Measurements from ENCODE around the gene SDK1.

The SDK1 gene

GRCh38 chr7:3267966-3268690 is 32.9 kb upstream of the SDK1 start:
- 22% methylated on average over 8 of the region's 9 CpGs for WGBS
- H3K79me1 ChIP-seq (replicated peaks; ENCODE audit: low read length, poor library complexity, severe bottlenecking), result no peaks in the 10 kb centered on the region
- peak overlapping the region; percentile 38 for H3K27ac ChIP-seq (ENCODE audit: low read length, poor library complexity, severe bottlenecking)
- H4K91ac ChIP-seq (ENCODE audit: low read length), result no peak overlapping the region
- H2BK15ac ChIP-seq (ENCODE audit: low read depth, poor library complexity, severe bottlenecking), result no peak overlapping the region
- no peak overlapping the region for H3K4ac ChIP-seq (ENCODE audit: low read depth in 1 of 2, low read length in 2 of 2)
- peaks cover 0 to 18% of the 10 kb centered on the region in 2 experiments for H3K27me3 ChIP-seq (ENCODE audit: control insufficient read depth in 1 of 2, insufficient read depth in 1 of 2, low read length in 2 of 2)
- peak overlapping the region in 1 of 2 experiments; percentile 52 for H3K4me3 ChIP-seq (ENCODE audit: insufficient read depth in 1 of 2, low read depth in 1 of 2, low read length in 2 of 2)
- no peak overlapping the region for H2BK120ac ChIP-seq (ENCODE audit: low read depth, low read length)
- no peak overlapping the region for H3K4me2 ChIP-seq (ENCODE audit: low read length, poor library complexity, severe bottlenecking)
- H2BK5ac ChIP-seq (ENCODE audit: low read depth, low read length, poor library complexity, severe bottlenecking), result no peak overlapping the region
- H3K18ac ChIP-seq (ENCODE audit: low read depth in 1 of 2, low read length in 2 of 2), result peak overlapping the region in 1 of 2 experiments; percentile 2
- peak; percentile 95 for DNase-seq
- no peak overlapping the region for H3K14ac ChIP-seq (ENCODE audit: low read length in 2 of 2)
- H3K9me3 ChIP-seq (ENCODE audit: control insufficient read depth, low read length), result peaks cover 3% of the 10 kb centered on the region
- peak overlapping the region; percentile 81 for H3K9ac ChIP-seq (ENCODE audit: low read length)
- H2BK12ac ChIP-seq (ENCODE audit: low read length in 2 of 2), result no peak overlapping the region
- H2AFZ ChIP-seq (ENCODE audit: low read depth, low read length), result no peak overlapping the region
- H4K8ac ChIP-seq (ENCODE audit: low read length), result no peak overlapping the region
- H3K4me1 ChIP-seq (ENCODE audit: control insufficient read depth, insufficient read depth, low read depth, low read length), result peaks cover 7% of the 10 kb centered on the region
- H2AK5ac ChIP-seq (ENCODE audit: low read length, severe bottlenecking), result peak overlapping the region; percentile 60
- no peak overlapping the region for H3K23ac ChIP-seq (ENCODE audit: low read length in 2 of 2)
- no peaks in the 10 kb centered on the region for H3K36me3 ChIP-seq (ENCODE audit: control insufficient read depth in 1 of 2, insufficient read depth in 2 of 2, low read depth in 1 of 2, low read length in 2 of 2)

- H3K79me1 ChIP-seq (replicated peaks; ENCODE audit: low read length, poor library complexity, severe bottlenecking), result no peaks in the 10 kb centered on the region
- H3K9ac ChIP-seq (ENCODE audit: low read length), result no peak overlapping the region
- H2BK120ac ChIP-seq (ENCODE audit: low read depth, low read length), result no peak overlapping the region
- no peak overlapping the region for H4K91ac ChIP-seq (ENCODE audit: low read length)
- H3K18ac ChIP-seq (ENCODE audit: low read depth in 1 of 2, low read length in 2 of 2), result no peak overlapping the region
- H3K4me1 ChIP-seq (ENCODE audit: control insufficient read depth, insufficient read depth, low read depth, low read length), result peaks cover 7% of the 10 kb centered on the region
- no peak overlapping the region for H3K14ac ChIP-seq (ENCODE audit: low read length in 2 of 2)
- no peak overlapping the region for H3K23ac ChIP-seq (ENCODE audit: low read length in 2 of 2)
- no peak overlapping the region for H3K4me2 ChIP-seq (ENCODE audit: low read length, poor library complexity, severe bottlenecking)
- H3K4me3 ChIP-seq (ENCODE audit: insufficient read depth in 1 of 2, low read depth in 1 of 2, low read length in 2 of 2), result no peak overlapping the region
- H3K4ac ChIP-seq (ENCODE audit: low read depth in 1 of 2, low read length in 2 of 2), result no peak overlapping the region
- H2BK15ac ChIP-seq (ENCODE audit: low read depth, poor library complexity, severe bottlenecking), result no peak overlapping the region
- no peak overlapping the region for H2BK5ac ChIP-seq (ENCODE audit: low read depth, low read length, poor library complexity, severe bottlenecking)
- no peak for DNase-seq
- no peak overlapping the region for H4K8ac ChIP-seq (ENCODE audit: low read length)
- H3K27me3 ChIP-seq (ENCODE audit: control insufficient read depth in 1 of 2, insufficient read depth in 1 of 2, low read length in 2 of 2), result no peaks in the 10 kb centered on the region
- H2AFZ ChIP-seq (ENCODE audit: low read depth, low read length), result no peak overlapping the region
- H2AK5ac ChIP-seq (ENCODE audit: low read length, severe bottlenecking), result no peak overlapping the region
- H3K27ac ChIP-seq (ENCODE audit: low read length, poor library complexity, severe bottlenecking), result no peak overlapping the region
- no peaks in the 10 kb centered on the region for H3K36me3 ChIP-seq (ENCODE audit: control insufficient read depth in 1 of 2, insufficient read depth in 2 of 2, low read depth in 1 of 2, low read length in 2 of 2)
- no peak overlapping the region for H2BK12ac ChIP-seq (ENCODE audit: low read length in 2 of 2)
- peaks cover 3% of the 10 kb centered on the region for H3K9me3 ChIP-seq (ENCODE audit: control insufficient read depth, low read length)
Measured at GRCh38 chr7:3270362-3270761, 30.7 kb upstream of the SDK1 start.

- DNase-seq, result no peak
- Histone ChIP-seq H2AFZ (ENCODE audit: low read depth, low read length) (no peak overlapping the region), H2BK120ac (ENCODE audit: low read depth, low read length) (no peak overlapping the region), H4K91ac (ENCODE audit: low read length) (no peak overlapping the region), H3K9me3 (ENCODE audit: control insufficient read depth, low read length) (peaks cover 3% of the 10 kb centered on the region), H3K14ac (ENCODE audit: low read length in 2 of 2) (no peak overlapping the region), H3K79me1 (replicated peaks; ENCODE audit: low read length, poor library complexity, severe bottlenecking) (no peaks in the 10 kb centered on the region), H3K4ac (ENCODE audit: low read depth in 1 of 2, low read length in 2 of 2) (no peak overlapping the region), H3K4me2 (ENCODE audit: low read length, poor library complexity, severe bottlenecking) (no peak overlapping the region), H3K36me3 (ENCODE audit: control insufficient read depth in 1 of 2, insufficient read depth in 2 of 2, low read depth in 1 of 2, low read length in 2 of 2) (no peaks in the 10 kb centered on the region), H2BK12ac (ENCODE audit: low read length in 2 of 2) (no peak overlapping the region), H2BK5ac (ENCODE audit: low read depth, low read length, poor library complexity, severe bottlenecking) (no peak overlapping the region), H4K8ac (ENCODE audit: low read length) (no peak overlapping the region), H2AK5ac (ENCODE audit: low read length, severe bottlenecking) (no peak overlapping the region), H3K27ac (ENCODE audit: low read length, poor library complexity, severe bottlenecking) (no peak overlapping the region), H3K27me3 (ENCODE audit: control insufficient read depth in 1 of 2, insufficient read depth in 1 of 2, low read length in 2 of 2) (no peaks in the 10 kb centered on the region), H2BK15ac (ENCODE audit: low read depth, poor library complexity, severe bottlenecking) (no peak overlapping the region), H3K23ac (ENCODE audit: low read length in 2 of 2) (no peak overlapping the region), H3K4me1 (ENCODE audit: control insufficient read depth, insufficient read depth, low read depth, low read length) (peaks cover 7% of the 10 kb centered on the region), H3K9ac (ENCODE audit: low read length) (no peak overlapping the region), H3K18ac (ENCODE audit: low read depth in 1 of 2, low read length in 2 of 2) (no peak overlapping the region), H3K4me3 (ENCODE audit: insufficient read depth in 1 of 2, low read depth in 1 of 2, low read length in 2 of 2) (no peak overlapping the region)
- WGBS, result 92% methylated on average over 2 of the region's 2 CpGs
Measured at GRCh38 chr7:3271298-3271697, 29.8 kb upstream of the SDK1 start.

- peak; percentile 79 for DNase-seq
- Histone ChIP-seq H3K4me2 (ENCODE audit: low read length, poor library complexity, severe bottlenecking) (no peak overlapping the region), H4K91ac (ENCODE audit: low read length) (peak overlapping the region; percentile 7), H3K14ac (ENCODE audit: low read length in 2 of 2) (no peak overlapping the region), H3K4me1 (ENCODE audit: control insufficient read depth, insufficient read depth, low read depth, low read length) (peaks cover 6% of the 10 kb centered on the region), H3K23ac (ENCODE audit: low read length in 2 of 2) (no peak overlapping the region), H4K8ac (ENCODE audit: low read length) (no peak overlapping the region), H2AFZ (ENCODE audit: low read depth, low read length) (no peak overlapping the region), H3K36me3 (ENCODE audit: control insufficient read depth in 1 of 2, insufficient read depth in 2 of 2, low read depth in 1 of 2, low read length in 2 of 2) (no peaks in the 10 kb centered on the region), H2AK5ac (ENCODE audit: low read length, severe bottlenecking) (no peak overlapping the region), H3K4me3 (ENCODE audit: insufficient read depth in 1 of 2, low read depth in 1 of 2, low read length in 2 of 2) (no peak overlapping the region), H3K9ac (ENCODE audit: low read length) (no peak overlapping the region), H3K9me3 (ENCODE audit: control insufficient read depth, low read length) (peaks cover 3% of the 10 kb centered on the region), H3K4ac (ENCODE audit: low read depth in 1 of 2, low read length in 2 of 2) (no peak overlapping the region), H2BK120ac (ENCODE audit: low read depth, low read length) (no peak overlapping the region), H3K27ac (ENCODE audit: low read length, poor library complexity, severe bottlenecking) (no peak overlapping the region), H2BK15ac (ENCODE audit: low read depth, poor library complexity, severe bottlenecking) (no peak overlapping the region), H3K18ac (ENCODE audit: low read depth in 1 of 2, low read length in 2 of 2) (no peak overlapping the region), H3K27me3 (ENCODE audit: control insufficient read depth in 1 of 2, insufficient read depth in 1 of 2, low read length in 2 of 2) (no peaks in the 10 kb centered on the region), H2BK5ac (ENCODE audit: low read depth, low read length, poor library complexity, severe bottlenecking) (no peak overlapping the region), H2BK12ac (ENCODE audit: low read length in 2 of 2) (no peak overlapping the region), H3K79me1 (replicated peaks; ENCODE audit: low read length, poor library complexity, severe bottlenecking) (no peaks in the 10 kb centered on the region)
- WGBS, result 39% methylated on average over 2 of the region's 2 CpGs
Measured at GRCh38 chr7:3272691-3273141, 28.3 kb upstream of the SDK1 start.

Data from mesenchymal stem cell (in vitro differentiated cells and primary cell).